PC-3 (cell line): Measurements from ENCODE around the gene FAM171A1. TPM values are rescaled to one million over a fixed set of nuclear protein-coding genes. Genes with fewer than 3 reads are reported as not detected.
"Not testable (repeated sequence)": the region's sequence is repeated elsewhere in the genome, so short reads cannot be mapped to it uniquely, and the experiment has no call there.

Source experiments
- ATAC-seq: fragments of 200-7000 bp; cut with Tn5 transposase; 2 replicates; pipeline ENCODE4 v1.9.1; 2020; ENCODE audit warnings: mild to moderate bottlenecking, moderate library complexity
- BruUV-seq: library from RNA; stranded (reverse); fragments of 400-500 nt; replicated peaks from 2 replicates; lab custom pipeline; 2021; lab: Mats Ljungman, UMichigan
- CTCF ChIA-PET: fragments of 300-600 bp; sonication (Branson Sonifier 250); formaldehyde crosslinking; loops from one replicate; lab custom pipeline; 2022; ENCODE audit warnings: antibody characterized with exemption; lab: Charles Lee
- POLR2A ChIA-PET: fragments of 300-600 bp; sonication (Branson Sonifier 250); formaldehyde crosslinking; loops from one replicate; lab custom pipeline; 2022; ENCODE audit warnings: antibody characterized with exemption; ENCODE audit not compliant: unreplicated experiment; lab: Charles Lee
- DNase-seq: peaks from one replicate; pipeline ENCODE4 v3.0.0-alpha.2; 2015
- H2AFZ ChIP-seq: fragments of 300-600 bp; sonication (generic); 2 replicates; pipeline ENCODE4 v1.6.0; 2016; ENCODE audit warnings: antibody characterized with exemption, low read length
- H3F3A ChIP-seq: fragments of 300-600 bp; sonication (generic); one replicate; pipeline ENCODE4 v1.6.0; 2017; ENCODE audit warnings: antibody characterized with exemption, low read length, control low read depth, mild to moderate bottlenecking; ENCODE audit not compliant: unreplicated experiment
- H3K27ac ChIP-seq: fragments of 300-600 bp; sonication (generic); 2 replicates; pipeline ENCODE4 v1.5.1; 2016; ENCODE audit warnings: mild to moderate bottlenecking, low read length
- H3K27me3 ChIP-seq: fragments of 300-600 bp; sonication (generic); 2 replicates; pipeline ENCODE4 v1.6.1; 2016; ENCODE audit warnings: low read length, mixed read lengths
- H3K36me3 ChIP-seq: fragments of 300-600 bp; sonication (generic); 2 replicates; pipeline ENCODE4 v1.6.1; 2016; ENCODE audit warnings: low read depth, mixed run types, low read length, mixed read lengths
- H3K4me1 ChIP-seq: fragments of 300-600 bp; sonication (generic); 2 replicates; pipeline ENCODE4 v1.5.1; 2016; ENCODE audit warnings: low read length; ENCODE audit not compliant: insufficient read depth
- H3K4me2 ChIP-seq: fragments of 300-600 bp; sonication (generic); 2 replicates; pipeline ENCODE4 v1.6.0; 2016; ENCODE audit warnings: low read length
- H3K4me3 ChIP-seq: fragments of 300-600 bp; sonication (generic); 2 replicates; pipeline ENCODE4 v1.5.1; 2016; ENCODE audit warnings: mild to moderate bottlenecking, low read length, mixed read lengths
- H3K79me2 ChIP-seq: fragments of 300-600 bp; sonication (generic); 2 replicates; pipeline ENCODE4 v1.6.1; 2017; ENCODE audit warnings: low read length, mixed read lengths
- H3K9ac ChIP-seq: fragments of 300-600 bp; sonication (generic); 2 replicates; pipeline ENCODE4 v1.6.0; 2016; ENCODE audit warnings: mild to moderate bottlenecking, low read length
- H3K9me2 ChIP-seq: fragments of 300-600 bp; sonication (generic); replicated peaks from 2 replicates; pipeline ENCODE4 v1.6.1; 2016; ENCODE audit warnings: mixed run types, low read length, mixed read lengths
- H3K9me3 ChIP-seq: fragments of 300-600 bp; sonication (generic); 2 replicates; pipeline ENCODE4 v1.6.1; 2016; ENCODE audit warnings: low read length, mixed read lengths
- H4K20me1 ChIP-seq: fragments of 300-600 bp; sonication (generic); 2 replicates; pipeline ENCODE4 v1.6.1; 2016; ENCODE audit warnings: low read length, mixed read lengths
- CTCF ChIP-seq: fragments of 300-600 bp; sonication (generic); conservative IDR thresholded peaks from 2 replicates; pipeline ENCODE4 v1.5.1; 2017; ENCODE audit warnings: antibody characterized with exemption, low read depth, mild to moderate bottlenecking, low read length
- EZH2 ChIP-seq: fragments of 300-600 bp; sonication (generic); IDR thresholded peaks from one replicate; pipeline ENCODE4 v1.6.1; 2017; ENCODE audit warnings: antibody characterized with exemption, mild to moderate bottlenecking, low read length; ENCODE audit not compliant: unreplicated experiment
- EZH2phosphoT487 ChIP-seq: fragments of 300-600 bp; sonication (generic); IDR thresholded peaks from 2 replicates; pipeline ENCODE4 v1.6.1; 2018; ENCODE audit warnings: mild to moderate bottlenecking, antibody characterized with exemption, low read length, borderline replicate concordance
- intact Hi-C: fragments of 100-400 bp; cut with micrococcal nuclease; formaldehyde crosslinking; loops from 2 replicates; pipeline ENCODE4 v1.9.0; 2023
- total RNA-seq: library from RNA; depleted of rRNA; stranded (reverse); fragments of >200 nt; gene quantifications from 2 replicates; pipeline ENCODE4 v1.2.3, GENCODE V29; 2014

The FAM171A1 gene
- total RNA-seq, 1 experiment from 2014 or later, result 10.4 TPM

GRCh38 chr10:15419279-15419874, 48.3 kb upstream of the FAM171A1 start:
- Histone ChIP-seq H3K4me3 (no peak overlapping the region), H3F3A (no peaks in the 10 kb centered on the region), H2AFZ (no peak overlapping the region), H4K20me1 (no peaks in the 10 kb centered on the region), H3K79me2 (no peaks in the 10 kb centered on the region), H3K27ac (no peak overlapping the region), H3K4me2 (no peak overlapping the region), H3K9me3 (no peaks in the 10 kb centered on the region), H3K4me1 (no peaks in the 10 kb centered on the region), H3K9me2 (no peaks in the 10 kb centered on the region), H3K36me3 (no peaks in the 10 kb centered on the region; the same call in 1 of the 2 replicates), H3K9ac (no peak overlapping the region), H3K27me3 (no peaks in the 10 kb centered on the region)
- ChIA-PET POLR2A (no interaction called here), CTCF (no interaction called here)
- intact Hi-C loops, result no loop called here
- DNase-seq, result peak; percentile 43
- no TSS peak for BruUV-seq
- peak; percentile 49; the same call in 1 of the 2 replicates for ATAC-seq
- TF ChIP-seq CTCF, result peak; percentile 64
- TF ChIP-seq EZH2, result no peak

GRCh38 chr10:15416034-15416433, 44.9 kb upstream of the FAM171A1 start:
- H3K9ac ChIP-seq, result no peak overlapping the region
- no peaks in the 10 kb centered on the region; the same call in 1 of the 2 replicates for H3K36me3 ChIP-seq
- BruUV-seq, result no TSS peak
- H3K27ac ChIP-seq, result no peak overlapping the region
- H3K9me3 ChIP-seq, result no peaks in the 10 kb centered on the region
- H2AFZ ChIP-seq, result no peak overlapping the region
- no peak for TF ChIP-seq CTCF
- DNase-seq (no peak), ATAC-seq (no peak)
- H3K4me2 ChIP-seq, result no peak overlapping the region
- H3K9me2 ChIP-seq, result no peaks in the 10 kb centered on the region
- no peaks in the 10 kb centered on the region for H3K79me2 ChIP-seq
- ChIA-PET POLR2A (no interaction called here), CTCF (no interaction called here)
- intact Hi-C loops, result no loop called here
- no peaks in the 10 kb centered on the region for H3K4me1 ChIP-seq
- H4K20me1 ChIP-seq, result no peaks in the 10 kb centered on the region
- no peak overlapping the region for H3K4me3 ChIP-seq
- H3F3A ChIP-seq, result no peaks in the 10 kb centered on the region
- no peaks in the 10 kb centered on the region for H3K27me3 ChIP-seq

GRCh38 chr10:15411010-15411409, 39.9 kb upstream of the FAM171A1 start:
- H3K4me2 ChIP-seq, result no peak overlapping the region
- H2AFZ ChIP-seq, result no peak overlapping the region
- no peaks in the 10 kb centered on the region for H3F3A ChIP-seq
- intact Hi-C loops, result no loop called here
- no peaks in the 10 kb centered on the region for H3K9me3 ChIP-seq
- no peaks in the 10 kb centered on the region for H3K27me3 ChIP-seq
- ChIA-PET CTCF (no interaction called here), POLR2A (no interaction called here)
- no peaks in the 10 kb centered on the region for H3K36me3 ChIP-seq
- no peak overlapping the region for H3K9ac ChIP-seq
- no peaks in the 10 kb centered on the region for H3K4me1 ChIP-seq
- H3K79me2 ChIP-seq, result no peaks in the 10 kb centered on the region
- BruUV-seq, result no TSS peak
- H3K9me2 ChIP-seq, result no peaks in the 10 kb centered on the region
- DNase-seq, result no peak
- no peak overlapping the region for H3K4me3 ChIP-seq
- ATAC-seq, result no peak
- H3K27ac ChIP-seq, result no peak overlapping the region
- no peaks in the 10 kb centered on the region for H4K20me1 ChIP-seq
- no peak for TF ChIP-seq EZH2
- TF ChIP-seq EZH2phosphoT487, result no peak

- H3K27me3 ChIP-seq, H3K9ac ChIP-seq, CTCF ChIA-PET, H3K9me3 ChIP-seq, H3K4me2 ChIP-seq, H3K4me1 ChIP-seq, H3F3A ChIP-seq, POLR2A ChIA-PET, intact Hi-C loops, H3K36me3 ChIP-seq, BruUV-seq, H3K4me3 ChIP-seq, DNase-seq, H3K27ac ChIP-seq, H2AFZ ChIP-seq, H3K9me2 ChIP-seq, ATAC-seq, H3K79me2 ChIP-seq, H4K20me1 ChIP-seq: not testable (repeated sequence)
Observed at GRCh38 chr10:15409350-15409749, 38.3 kb upstream of the FAM171A1 start.
